Renal pelvis (tissue), 12 donors: ENCODE results near the gene PILRA. TPM values are rescaled to one million over a fixed set of nuclear protein-coding genes. Genes with fewer than 3 reads are reported as not detected.
A peak's percentile ranks its signal among the peaks of the same experiment; 100 is the strongest.
"Not testable (repeated sequence)": the region's sequence is repeated elsewhere in the genome, so short reads cannot be mapped to it uniquely, and the experiment has no call there.

Experiments
- DNase-seq: peaks from one replicate; pipeline ENCODE4 v3.0.0-alpha.2; 2013
- long read RNA-seq, 16 experiments: transcript quantifications; one replicate each; lab custom pipeline, GENCODE V29; 2026
- polyA plus RNA-seq, 3 donors: library from polyadenylated mRNA; unstranded; fragments of 120-200 nt; gene quantifications; one replicate each; pipeline ENCODE4 v1.2.1, GENCODE V29; 2013; ENCODE audit not compliant: insufficient read length in 3 of 3

PILRA gene
- 10 to 100 TPM in 1 of 3 donors, 1 to 10 TPM in 2; 4.5 to 10.1 (median 6.3) TPM for polyA plus RNA-seq
- long read RNA-seq, donor 1, partial matches to known transcripts, result 0 of 2 reads
- long read RNA-seq, donor 1, other reads (novel, unspliced or antisense), result 0 of 2 reads
- long read RNA-seq, donor 2, partial matches to known transcripts, result 0 of 1 reads
- long read RNA-seq, donor 2, other reads (novel, unspliced or antisense), result 0 of 1 reads
- long read RNA-seq, donor 3, partial matches to known transcripts, result 29 of 29 reads
- long read RNA-seq, donor 3, other reads (novel, unspliced or antisense), result 0 of 29 reads
- long read RNA-seq, donor 4, result 0 reads
- long read RNA-seq, donor 5, result 0 reads
- long read RNA-seq, donor 6, result 0 reads
- long read RNA-seq, donor 7, result 0 reads
- long read RNA-seq, donor 8, result 0 reads
- long read RNA-seq, donor 9, partial matches to known transcripts, result 0 of 1 reads
- long read RNA-seq, donor 9, other reads (novel, unspliced or antisense), result 0 of 1 reads
- long read RNA-seq, donor 10, result 0 reads
- long read RNA-seq, donor 11, partial matches to known transcripts, result 0 of 1 reads
- long read RNA-seq, donor 11, other reads (novel, unspliced or antisense), result 0 of 1 reads
- long read RNA-seq, donor 12, partial matches to known transcripts, result 0 of 1 reads
- long read RNA-seq, donor 12, other reads (novel, unspliced or antisense), result 0 of 1 reads
- long read RNA-seq, donor 13, result 0 reads
- long read RNA-seq, donor 14, result 0 reads
- long read RNA-seq, donor 15, partial matches to known transcripts, result 0 of 2 reads
- long read RNA-seq, donor 15, other reads (novel, unspliced or antisense), result 0 of 2 reads
- long read RNA-seq, donor 16, partial matches to known transcripts, result 0 of 1 reads
- long read RNA-seq, donor 16, other reads (novel, unspliced or antisense), result 0 of 1 reads

DNA sequence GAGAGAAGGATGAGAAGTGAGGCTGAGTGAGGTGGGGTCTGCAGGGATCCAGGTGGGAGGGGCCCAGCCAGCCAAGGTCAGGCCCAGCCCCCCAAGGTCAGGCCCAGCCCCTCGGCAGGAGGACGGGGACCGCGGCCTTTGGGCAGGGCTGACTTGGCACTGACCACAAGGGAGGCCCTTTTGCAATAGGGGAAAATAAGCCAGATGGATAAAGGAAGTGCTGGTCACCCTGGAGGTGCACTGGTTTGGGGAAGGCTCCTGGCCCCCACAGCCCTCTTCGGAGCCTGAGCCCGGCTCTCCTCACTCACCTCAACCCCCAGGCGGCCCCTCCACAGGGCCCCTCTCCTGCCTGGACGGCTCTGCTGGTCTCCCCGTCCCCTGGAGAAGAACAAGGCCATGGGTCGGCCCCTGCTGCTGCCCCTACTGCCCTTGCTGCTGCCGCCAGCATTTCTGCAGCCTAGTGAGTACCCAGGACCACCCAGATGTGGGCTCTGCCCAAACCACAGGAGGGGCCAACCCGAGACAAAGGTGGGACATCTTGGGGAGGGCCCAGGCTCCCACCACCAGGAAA, at the start of gene PILRA:
TSS of gene PILRA (plus strand) at position 227 of the 571 bp plus-strand sequence. CDS start at position 397, 170 bp downstream.
- DNase-seq, result no peak

DNA sequence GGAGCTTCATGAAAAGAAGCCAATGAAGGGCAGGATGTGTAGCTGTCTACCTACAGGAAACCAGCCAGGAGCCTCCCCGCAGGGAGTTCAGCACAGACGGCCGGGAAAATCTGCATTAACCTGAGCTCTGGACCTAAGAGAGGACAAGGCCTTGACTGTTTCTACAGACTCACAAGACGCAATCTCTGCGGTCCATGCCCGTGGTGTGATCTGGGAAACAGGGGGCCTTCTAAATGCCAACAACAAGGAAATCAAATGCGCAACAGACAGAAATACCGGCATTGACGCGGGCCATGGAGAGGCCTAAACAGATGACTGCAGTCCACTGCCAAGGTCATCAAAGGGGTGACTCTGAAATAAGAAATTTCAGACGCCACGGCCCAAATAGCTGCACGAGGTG, 49.1 kb upstream of the PILRA start:
- DNase-seq, result not testable (repeated sequence)

GRCh38 chr7:100325671-100326070, 47.6 kb upstream of the PILRA start:
- not testable (repeated sequence) for DNase-seq

- not testable (repeated sequence) for DNase-seq
Measured at GRCh38 chr7:100326914-100327313, 46.4 kb upstream of the PILRA start.

DNA sequence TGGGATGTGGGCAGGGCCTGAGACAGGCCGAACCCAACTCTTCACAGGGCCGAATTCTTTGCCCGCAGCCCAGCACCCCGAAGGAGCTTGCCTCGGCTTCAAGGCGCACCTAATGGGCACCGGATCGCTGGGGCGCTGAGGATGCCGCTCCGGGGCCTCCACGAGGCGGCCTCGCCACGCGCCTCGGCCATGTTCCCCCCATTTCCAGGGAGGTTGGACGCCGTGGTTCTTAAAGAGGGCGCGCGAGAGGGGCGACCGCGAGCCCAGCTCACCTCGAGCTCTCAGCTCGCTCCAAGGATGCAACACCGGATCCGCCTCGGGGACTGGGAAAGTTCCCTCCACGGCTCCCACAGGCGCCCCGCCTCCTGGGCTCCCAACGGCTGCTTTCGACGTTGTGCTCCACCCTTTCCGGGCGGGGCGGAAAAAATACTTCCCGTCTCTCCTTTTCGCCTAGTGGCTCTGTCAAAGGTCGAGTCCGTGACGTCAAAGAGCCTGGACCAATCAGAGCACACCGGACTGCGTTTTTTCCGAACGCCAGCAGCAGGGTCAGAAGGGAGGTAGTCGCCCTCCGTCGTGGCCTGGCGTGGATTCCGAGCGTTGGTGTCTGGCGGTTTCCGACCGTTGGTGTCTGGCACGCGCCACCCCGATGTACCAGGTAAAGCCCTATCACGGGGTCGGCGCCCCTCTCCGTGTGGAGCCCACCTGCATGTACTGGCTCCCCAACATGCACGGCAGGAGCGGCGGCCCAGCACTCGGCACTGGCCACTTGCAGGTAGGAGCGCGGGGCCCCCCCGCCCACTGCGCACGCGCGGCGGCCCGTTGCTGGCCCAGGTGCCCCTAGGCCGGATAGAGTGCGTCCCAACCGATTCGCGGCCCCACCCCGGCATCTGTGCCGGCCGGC, 37.5 kb upstream of the PILRA start:
- peak; percentile 90 for DNase-seq

GRCh38 chr7:100338083-100338696, 35.1 kb upstream of the PILRA start:
- not testable (repeated sequence) for DNase-seq

GRCh38 chr7:100341286-100341685, 32.0 kb upstream of the PILRA start:
- not testable (repeated sequence) for DNase-seq

GRCh38 chr7:100342765-100343164, 30.5 kb upstream of the PILRA start:
- no peak for DNase-seq

- DNase-seq, result not testable (repeated sequence)
Measured at GRCh38 chr7:100344124-100344559, 29.1 kb upstream of the PILRA start.

DNA sequence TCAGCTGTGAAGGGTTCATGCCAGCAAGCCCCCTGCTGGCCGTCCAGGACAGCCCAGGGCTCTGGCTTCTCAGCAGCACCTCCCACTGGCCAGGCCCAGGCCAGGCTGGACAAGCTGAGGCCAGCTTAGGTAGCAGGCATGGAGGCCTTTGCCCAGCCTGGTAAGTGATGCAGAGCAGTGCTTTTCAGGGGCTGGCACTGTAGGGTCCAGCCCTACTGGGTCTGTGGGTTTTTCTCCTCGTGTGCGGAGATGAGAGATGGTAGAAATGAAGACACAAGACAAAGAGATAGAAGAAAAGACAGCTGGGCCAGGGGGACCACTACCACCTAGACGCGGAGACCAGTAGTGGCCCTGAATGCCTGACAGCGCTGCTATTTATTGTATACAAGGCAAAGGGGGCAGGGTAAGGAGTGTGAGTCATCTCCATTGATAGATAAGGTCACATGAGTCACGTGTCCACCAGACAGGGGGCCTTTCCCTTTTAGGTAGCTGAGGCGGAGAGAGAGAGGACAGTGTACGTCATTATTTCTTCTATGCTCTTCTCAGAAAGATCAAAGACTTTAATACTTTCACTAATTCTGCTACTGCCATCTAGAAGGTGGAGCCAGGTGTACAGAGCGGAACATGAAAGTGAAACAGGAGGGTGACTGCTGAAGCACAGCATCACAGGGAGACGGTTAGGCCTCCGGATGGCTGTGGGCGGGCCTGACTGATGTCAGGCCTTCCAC, 28.6 kb upstream of the PILRA start:
- DNase-seq, result peak; percentile 14

DNA sequence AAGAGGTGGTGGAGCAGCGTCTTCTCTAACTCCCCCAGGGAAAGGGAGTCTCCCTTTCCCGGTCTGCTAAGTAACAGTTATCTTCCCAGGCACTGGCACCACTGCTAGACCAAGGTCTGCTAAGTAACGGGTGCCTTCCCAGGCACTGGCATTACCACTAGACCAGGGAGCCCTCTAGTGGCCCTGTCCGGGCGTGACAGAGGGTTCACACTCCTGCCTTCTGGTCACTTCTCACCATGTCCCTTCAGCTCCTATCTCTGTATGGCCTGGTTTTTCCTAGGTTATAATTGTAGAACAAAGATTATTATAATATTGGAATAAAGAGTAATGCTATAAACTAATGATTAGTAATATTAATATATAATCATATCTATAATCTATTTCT, 28.0 kb upstream of the PILRA start:
- peak; percentile 27 for DNase-seq

DNA sequence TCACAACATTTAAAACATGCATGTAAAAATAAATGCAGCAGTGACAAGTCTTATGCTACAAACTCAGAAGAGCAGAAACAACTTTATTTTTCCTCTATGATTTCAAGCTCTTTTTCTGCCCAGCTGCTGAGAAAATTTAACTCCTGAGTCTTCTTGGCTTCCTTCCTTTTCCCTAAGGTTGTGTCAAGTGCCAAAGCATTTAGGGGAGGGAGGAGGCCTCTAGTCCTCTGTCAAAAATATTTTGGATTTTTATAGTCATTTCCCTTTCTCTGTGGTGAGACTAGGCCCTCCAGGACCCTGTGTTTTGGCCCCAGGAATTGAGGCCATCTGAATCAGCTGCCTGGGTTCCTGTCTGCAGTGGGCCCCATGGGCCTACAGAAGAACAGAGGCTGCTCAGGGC, 26.4 kb upstream of the PILRA start:
- DNase-seq, result no peak

DNA sequence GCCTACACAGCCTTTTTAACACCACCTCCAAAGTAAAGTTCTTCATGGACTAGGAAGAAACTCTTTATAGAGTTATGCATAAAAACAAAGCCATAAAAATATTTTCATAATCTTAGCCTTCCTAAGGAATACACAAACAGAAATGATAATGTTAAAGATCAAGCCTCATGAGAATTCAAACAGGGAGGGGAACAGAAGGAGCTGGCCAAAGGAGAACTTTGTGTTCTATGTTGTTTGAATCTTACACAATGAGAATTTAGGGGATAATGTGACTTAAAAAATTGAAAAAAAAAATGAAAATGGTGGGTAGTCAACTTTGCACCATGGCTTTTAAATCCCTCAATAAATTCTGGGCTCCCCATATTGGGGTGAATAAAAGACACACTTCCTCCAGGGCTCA, 24.5 kb upstream of the PILRA start:
- no peak for DNase-seq

- no peak for DNase-seq
Measured at GRCh38 chr7:100349757-100350156, 23.5 kb upstream of the PILRA start.

DNA sequence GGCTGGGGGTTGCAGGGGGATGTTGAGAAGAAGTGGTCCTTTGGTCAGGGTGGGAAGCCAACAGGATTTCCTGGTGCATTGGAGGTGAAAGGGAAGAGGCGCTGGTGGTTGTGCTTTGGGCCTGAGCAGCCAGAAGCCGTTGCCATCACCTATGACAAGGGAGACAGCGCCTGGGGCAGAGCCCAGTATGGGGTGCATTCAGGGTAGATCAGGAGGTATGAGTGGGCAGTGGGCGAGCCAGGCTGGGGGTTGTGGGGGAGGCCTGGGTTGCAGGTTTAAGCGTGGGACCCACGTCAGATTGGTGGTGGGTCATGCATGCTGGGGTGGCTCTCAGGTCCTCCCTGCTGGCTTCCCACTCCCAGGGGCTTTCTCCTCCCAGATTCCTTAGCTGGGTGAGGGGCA, 21.6 kb upstream of the PILRA start:
- no peak for DNase-seq

- not testable (repeated sequence) for DNase-seq
Measured at GRCh38 chr7:100352230-100352781, 21.0 kb upstream of the PILRA start.

DNA sequence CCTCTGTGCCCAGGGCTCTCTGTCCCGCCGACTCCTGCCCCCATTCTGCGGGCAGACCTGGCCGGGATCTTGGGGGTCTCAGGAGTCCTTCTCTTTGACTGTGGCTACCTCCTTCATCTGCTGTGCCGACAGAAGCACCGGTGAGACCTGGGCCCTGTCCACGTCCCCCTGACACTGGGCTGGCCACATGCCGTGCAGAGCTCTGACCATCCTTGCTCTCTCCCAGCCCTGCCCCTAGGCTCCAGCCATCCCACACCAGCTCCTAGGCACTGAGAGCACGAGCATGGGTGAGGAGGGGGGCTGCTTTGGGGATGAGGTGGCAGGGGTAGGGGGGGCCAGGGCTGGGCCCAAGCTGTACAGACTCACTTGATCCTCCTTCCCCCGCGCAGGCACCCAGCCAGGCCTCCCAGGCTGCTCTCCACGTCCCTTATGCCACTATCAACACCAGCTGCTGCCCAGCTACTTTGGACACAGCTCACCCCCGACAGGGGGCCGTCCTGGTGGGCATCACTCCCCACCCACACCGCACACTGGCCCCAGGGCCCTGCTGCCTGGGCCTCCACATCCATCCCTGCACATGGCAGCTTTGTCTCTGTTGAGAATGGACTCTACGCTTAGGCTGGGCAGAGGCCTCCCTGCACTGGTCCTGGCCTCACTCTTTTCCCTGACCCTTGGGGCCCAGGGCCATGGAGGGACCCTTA, 20.2 kb upstream of the PILRA start:
- no peak for DNase-seq

DNA sequence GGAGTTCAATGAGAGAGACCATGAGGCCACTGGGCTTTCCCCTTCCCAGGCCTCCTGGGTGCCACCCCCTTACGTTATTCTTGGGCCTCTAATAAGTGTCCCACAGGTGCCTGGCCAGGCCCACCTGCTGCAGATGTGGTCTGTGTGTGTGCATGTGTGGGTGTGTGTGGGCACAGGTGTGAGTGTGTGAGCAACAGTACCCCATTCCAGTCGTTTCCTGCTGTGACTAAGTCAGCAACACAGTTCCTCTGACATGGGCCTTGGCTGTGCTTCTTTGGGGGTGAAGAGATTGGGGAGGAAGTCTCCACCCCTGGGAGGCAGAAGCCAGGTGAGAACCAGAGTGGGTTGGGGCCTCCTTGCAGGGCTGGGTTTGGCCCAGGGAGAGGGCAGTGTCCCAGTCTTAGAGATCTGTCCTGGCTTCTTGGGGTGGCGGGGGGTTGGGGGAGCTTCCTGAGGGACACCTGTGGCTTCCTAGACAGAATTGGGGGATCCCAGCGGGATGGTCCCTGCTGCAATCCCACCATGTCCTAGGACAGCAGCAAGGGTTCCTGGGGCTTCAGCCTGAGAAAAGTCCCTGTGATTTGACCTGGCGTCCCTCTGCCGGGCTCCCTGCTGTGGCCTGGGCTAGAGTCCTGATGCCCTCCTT, 19.5 kb upstream of the PILRA start:
- no peak for DNase-seq
